Activated CD4-positive, alpha-beta T cell treated with anti-CD3 and anti-CD28 coated beads, Interleukin-2, amount 50 U/mL, for 16 hours (primary cell): ENCODE measurements around the gene RNASE1.
"Not testable (repeated sequence)": the region's sequence is repeated elsewhere in the genome, so short reads cannot be mapped to it uniquely, and the experiment has no call there.

Experiments
- DNase-seq: peaks from one replicate; pipeline ENCODE4 v3.0.0-alpha.2; 2020

The RNASE1 gene

DNA sequence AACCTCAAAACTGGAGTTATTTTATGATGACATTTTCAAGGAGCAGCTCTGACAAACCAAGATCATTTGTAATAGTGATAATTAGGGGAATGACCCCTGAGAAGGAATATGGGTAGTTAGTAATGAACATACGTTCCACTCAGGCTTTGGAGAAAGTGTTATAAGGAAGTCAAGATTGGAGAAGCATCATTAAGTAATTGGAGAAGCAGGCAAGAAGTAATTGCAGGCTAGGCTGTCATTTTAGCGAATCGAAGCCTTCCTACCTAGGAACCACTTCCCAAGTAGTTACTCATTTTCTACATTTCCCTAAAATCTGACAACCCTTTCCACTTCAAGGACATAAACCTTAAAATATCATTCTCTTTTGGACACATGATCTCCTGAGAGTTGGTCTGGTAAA lies 33.2 kb downstream of the RNASE1 start:
- DNase-seq = no peak

DNA sequence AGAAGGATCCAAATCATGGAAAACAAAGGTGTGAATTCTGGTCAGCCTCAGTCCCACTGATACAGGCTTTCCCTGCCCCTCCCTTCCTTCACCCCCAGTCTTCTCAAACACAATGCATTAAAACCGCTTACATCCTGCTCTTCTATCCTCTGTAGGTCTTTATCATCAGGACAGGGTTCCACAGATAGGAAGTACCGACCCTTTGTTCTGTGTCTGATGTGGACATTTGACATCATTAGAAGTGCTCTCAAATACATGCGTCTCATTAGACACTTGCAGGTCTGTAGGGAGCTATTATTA lies 34.1 kb downstream of the RNASE1 start:
- no peak for DNase-seq

DNA sequence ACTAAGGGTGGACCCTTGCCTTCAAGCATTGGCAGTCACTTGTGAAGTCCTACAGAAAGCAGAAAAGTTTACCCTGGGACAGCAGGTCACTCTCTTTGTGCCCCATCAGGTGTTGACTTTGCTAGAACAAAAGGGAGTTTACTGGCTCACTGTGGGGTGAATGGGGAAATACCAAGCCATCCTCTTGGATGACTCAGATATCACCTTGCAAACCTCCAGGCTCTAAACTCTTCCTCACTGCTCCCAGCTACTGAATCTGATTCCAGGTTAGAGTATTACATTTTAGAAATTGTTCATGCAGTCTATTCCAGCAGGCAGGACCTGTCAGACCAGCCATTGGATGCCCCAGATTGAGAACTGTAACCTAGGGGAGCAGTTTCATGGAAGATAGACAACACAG lies 41.7 kb downstream of the RNASE1 start:
- no peak for DNase-seq

DNA sequence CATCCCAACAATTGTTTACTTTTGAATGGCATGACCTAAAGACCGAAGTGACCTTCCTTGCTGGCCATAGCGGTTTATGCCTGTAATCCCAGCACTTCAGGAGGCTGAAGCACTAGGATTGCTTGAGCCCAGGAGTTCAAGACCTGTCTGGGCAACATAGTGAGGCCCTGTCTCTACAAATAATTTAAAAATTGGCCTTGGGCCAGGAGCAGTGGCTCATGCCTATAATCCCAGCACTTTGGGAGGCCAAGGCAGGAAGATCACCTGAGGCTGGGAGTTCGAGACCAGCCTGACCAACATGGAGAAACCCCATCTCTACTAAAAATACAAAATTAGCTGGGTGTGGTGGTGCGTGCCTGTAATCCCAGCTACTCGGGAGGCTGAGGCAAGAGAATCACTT lies 43.2 kb downstream of the RNASE1 start:
- not testable (repeated sequence) for DNase-seq

DNA sequence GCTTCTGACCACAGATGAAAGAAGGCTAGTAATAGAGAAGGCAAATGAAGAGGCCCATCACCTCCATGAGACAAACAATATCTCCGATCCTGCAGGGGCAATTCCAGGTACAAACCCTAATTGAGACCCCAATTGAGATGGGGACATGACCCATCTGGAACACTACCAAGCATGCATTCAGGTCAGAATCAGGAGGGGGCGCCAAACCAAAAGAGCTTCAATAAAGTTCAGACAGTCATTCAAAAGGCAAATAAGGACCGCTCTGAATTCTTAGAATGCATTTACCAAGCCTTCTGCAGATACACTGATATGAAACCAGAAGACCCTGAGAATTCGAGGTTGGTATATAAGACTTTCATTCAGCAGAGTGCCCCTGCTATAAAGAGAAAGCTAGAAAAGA lies 44.7 kb downstream of the RNASE1 start:
- peak; percentile 20 for DNase-seq

DNA sequence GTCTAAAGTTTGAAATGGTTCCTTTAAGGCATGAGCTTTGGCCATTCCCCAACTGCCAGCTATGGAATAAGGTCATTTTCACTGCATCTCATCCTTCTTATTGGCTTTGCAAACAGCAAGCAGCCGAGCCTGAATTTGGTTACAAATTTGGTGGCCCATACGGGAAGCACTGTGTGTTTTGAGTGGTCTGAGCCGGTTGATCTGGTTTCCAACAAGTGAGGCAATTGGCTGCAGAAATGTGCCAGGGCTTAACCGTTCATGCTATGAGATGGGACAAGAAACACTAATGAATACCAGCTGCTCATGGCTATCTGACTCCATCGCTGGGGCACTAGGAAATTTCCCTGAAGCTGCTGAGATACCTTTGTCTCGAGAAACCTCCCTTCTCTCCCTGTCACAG lies 47.6 kb downstream of the RNASE1 start:
- no peak for DNase-seq

DNA sequence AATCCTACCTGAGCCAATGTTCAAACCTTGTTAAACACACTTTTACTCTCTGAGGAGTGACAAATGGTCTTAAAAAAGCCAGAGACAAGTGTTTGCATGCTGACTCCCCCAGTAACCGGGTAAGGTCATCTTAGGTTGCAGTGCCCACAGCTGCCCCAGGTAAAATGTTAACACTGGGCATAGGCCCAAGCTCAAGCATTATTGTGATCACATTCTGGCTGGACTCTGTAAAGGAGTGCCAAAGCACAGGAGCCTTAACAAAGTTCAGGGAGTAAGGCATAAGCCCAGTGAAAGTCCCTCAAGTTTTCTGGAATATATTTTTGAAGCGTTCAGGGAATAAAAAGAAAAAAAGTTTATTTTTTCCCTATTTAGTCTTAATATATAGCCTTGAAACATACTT lies 48.3 kb downstream of the RNASE1 start:
- DNase-seq = no peak

DNA sequence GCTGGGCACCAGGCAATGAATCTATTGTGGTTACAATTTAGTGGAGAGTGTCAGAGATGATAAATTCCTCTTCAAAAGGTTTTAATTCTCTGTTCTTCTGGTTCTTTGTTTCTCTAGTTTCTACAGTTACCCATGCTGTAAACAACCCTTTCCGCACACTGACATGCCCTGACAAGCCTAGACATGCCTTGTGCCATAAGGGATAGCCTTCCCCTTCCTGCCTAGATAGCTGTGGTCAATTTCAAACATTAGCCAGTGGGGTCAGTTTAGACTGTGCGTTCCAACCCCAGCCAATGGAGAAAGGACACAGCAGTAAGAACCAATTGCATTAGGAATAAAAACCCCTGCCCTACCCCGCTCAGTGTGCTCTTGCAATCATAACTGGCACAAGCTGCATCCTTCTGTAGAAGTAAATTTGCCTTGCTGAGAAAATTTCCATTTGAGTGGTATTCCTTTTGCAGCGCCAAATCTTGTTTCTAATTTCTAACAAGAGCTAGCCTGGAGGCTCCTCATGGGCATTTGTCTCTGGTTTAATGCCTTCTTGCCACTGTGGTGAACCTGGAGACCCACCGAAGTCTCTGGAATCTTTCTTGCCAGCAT lies 50.6 kb downstream of the RNASE1 start:
- no peak for DNase-seq
